GM12875 (cell line): Measurements from ENCODE around the gene GPR78.

Experiments
- H3K4me3 ChIP-seq: one replicate; pipeline ENCODE4 v1.5.1; 2011; ENCODE audit warnings: low read depth, low read length, control low read depth
- TF ChIP-seq, protein P1 (sequence below): IDR thresholded peaks from 2 replicates; pipeline ENCODE4 v1.5.1; 2011; ENCODE audit warnings: low read depth, mild to moderate bottlenecking, control low read depth, inconsistent platforms, low read length, moderate library complexity, borderline replicate concordance; ENCODE audit not compliant: insufficient read depth

Gene GPR78

DNA sequence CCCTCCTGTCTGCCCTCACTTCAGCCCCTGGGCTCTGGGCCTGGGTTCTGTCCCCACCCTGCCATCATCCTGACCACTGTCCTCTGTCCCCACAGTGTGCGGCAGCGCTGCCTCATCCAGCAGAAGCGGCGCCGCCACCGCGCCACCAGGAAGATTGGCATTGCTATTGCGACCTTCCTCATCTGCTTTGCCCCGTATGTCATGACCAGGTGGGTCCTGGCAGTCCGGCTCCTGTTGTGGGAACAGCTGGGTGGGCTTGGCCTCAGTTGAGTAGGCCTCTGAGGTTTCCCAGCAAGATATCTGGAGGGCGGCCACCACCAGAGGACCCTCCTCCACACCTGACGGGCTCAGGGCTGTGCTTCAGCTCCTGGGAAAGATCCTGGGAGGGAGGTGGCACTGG lies 2.2 kb downstream of the GPR78 start:
- H3K4me3 ChIP-seq: no peak overlapping the region
- TF ChIP-seq, protein P1, sequence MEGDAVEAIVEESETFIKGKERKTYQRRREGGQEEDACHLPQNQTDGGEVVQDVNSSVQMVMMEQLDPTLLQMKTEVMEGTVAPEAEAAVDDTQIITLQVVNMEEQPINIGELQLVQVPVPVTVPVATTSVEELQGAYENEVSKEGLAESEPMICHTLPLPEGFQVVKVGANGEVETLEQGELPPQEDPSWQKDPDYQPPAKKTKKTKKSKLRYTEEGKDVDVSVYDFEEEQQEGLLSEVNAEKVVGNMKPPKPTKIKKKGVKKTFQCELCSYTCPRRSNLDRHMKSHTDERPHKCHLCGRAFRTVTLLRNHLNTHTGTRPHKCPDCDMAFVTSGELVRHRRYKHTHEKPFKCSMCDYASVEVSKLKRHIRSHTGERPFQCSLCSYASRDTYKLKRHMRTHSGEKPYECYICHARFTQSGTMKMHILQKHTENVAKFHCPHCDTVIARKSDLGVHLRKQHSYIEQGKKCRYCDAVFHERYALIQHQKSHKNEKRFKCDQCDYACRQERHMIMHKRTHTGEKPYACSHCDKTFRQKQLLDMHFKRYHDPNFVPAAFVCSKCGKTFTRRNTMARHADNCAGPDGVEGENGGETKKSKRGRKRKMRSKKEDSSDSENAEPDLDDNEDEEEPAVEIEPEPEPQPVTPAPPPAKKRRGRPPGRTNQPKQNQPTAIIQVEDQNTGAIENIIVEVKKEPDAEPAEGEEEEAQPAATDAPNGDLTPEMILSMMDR: no peak

DNA sequence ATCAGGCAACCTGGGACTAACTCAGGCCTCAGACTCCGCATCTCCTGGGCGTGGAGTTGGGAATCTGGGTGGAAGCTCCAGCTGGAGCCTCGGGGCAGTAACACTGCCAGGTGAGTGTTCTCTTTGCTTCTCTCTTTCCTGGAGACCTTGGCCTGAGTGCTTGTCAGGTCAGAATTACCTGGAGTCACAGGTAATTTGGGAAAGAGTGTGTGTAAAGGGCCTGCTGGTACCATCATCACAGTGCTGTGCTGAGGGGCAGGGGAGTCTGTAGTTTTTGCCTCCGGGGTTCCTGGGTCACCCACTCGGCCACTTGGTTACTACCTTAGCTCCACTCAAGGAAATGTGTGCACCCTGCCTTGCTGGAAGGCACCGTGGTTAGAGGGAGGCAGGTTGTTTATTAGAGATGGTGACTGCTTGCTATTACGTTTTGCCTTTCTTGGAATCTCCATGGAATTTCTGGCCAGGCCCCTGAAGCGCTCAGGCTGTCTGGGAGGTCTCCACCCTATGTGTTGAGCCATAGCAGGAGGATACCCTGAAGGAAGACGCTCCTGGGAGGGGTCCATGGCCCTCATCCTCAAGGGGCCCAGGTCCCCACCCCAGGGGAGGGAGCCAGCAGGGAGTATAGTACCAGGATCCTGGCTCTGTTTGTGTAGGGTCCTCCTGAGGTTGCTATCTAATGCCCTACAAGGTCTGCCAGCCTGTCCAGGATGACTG lies 2.9 kb downstream of the GPR78 start:
- TF ChIP-seq, protein P1: no peak
- H3K4me3 ChIP-seq: no peak overlapping the region

DNA sequence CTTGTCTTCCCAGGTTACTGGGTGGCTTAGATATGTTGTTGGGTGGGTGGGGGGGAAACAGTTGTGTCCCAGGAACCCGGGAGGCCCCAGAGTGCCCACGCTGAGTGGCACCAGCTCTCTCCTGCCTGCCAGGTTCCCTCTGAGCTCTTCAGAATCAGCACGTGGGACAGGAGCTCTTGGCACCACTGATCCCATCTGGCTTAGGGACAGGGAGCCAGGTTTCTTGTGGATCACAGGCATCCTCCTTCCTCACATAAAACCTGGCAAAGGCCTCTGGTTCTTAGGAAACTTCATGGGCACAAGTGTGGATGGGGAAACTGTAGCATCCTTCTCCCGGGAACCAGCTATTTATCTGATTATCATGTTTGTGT lies 3.4 kb downstream of the GPR78 start:
- TF ChIP-seq, protein P1: no peak
- H3K4me3 ChIP-seq: no peak overlapping the region

GRCh38 chr4:8585186-8585585 lies 5.0 kb downstream of the GPR78 start:
- no peak overlapping the region for H3K4me3 ChIP-seq
- TF ChIP-seq, protein P1: peak; percentile 28; the same call in 1 of the 2 replicates

GRCh38 chr4:8585721-8586212 lies 5.6 kb downstream of the GPR78 start:
- H3K4me3 ChIP-seq: no peak overlapping the region
- TF ChIP-seq, protein P1: no peak

DNA sequence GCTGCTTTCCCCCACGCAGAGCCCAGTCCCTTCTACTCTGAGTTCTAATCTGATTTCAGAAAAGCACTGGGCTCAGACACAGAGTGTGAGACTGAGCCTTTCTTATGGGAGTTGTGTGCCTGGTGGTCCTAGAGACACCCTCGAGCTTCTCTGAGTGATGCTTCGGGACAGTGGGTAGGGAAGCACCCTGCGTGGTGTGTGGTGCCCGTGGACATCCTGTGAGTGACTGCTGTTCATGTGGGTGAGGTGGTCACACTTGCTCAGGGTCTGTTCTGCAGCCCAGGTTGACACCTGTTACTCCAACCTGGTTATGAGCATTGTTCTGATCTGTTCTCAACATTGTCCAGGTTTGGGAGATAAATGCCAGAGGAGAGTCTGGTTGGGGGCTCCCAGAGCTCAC lies 6.1 kb downstream of the GPR78 start:
- TF ChIP-seq, protein P1: no peak
- H3K4me3 ChIP-seq: no peak overlapping the region
